ENCODE results near the gene MIAT. TPM values are rescaled to one million over a fixed set of nuclear protein-coding genes. Genes with fewer than 3 reads are reported as not detected.

The MIAT gene
- total RNA-seq, 1 donor from 2014 or later, result 6.1 TPM

DNA sequence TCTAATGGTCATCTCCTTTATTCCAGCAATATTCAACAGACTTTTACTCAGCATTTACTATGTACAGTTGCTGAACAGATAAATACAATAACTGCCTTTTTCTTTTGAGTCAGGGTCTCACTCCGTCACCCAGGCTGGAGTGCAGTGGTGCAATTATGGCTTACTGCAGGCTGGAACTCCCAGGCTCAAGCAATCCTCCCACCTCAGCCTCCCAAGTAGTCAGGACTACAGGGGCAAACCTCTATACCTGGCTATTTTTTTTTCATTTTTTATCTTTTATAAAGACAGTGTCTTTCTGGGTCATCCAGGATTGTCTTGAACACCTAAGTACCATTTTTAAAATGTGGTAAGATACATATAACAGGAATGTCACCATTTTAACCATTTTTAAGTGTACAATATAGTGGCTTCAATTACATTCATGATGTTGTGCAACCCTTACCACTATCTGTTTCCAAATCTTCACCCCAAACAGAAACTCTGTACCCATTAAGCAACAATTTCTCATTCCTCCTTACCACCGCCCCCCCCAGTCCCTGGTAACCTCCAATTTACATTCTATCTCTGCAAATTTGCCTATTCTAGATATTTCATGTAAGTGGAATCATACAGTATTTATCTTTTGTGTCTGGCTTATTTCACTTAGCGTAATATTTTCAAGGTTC lies 67.8 kb downstream of the MIAT start:
- Histone ChIP-seq H3K27me3 (no peaks in the 10 kb centered on the region), H3K9me3 (no peaks in the 10 kb centered on the region), H3K27ac (no peak overlapping the region), H3K36me3 (no peaks in the 10 kb centered on the region), H3K4me3 (no peak overlapping the region), H3K4me1 (no peaks in the 10 kb centered on the region)
- TF ChIP-seq CTCF (IDR thresholded peaks at IDR 0.05), result no peak
- DNase-seq (no peak), ATAC-seq (no peak)
- intact Hi-C loops (cut with DNase I), result no loop called here

Other genes with a start within 250 kb of the MIAT start
- 1.2 TPM for gene ASPHD2, start 228.3 kb upstream of the MIAT start, total RNA-seq
- gene HPS4, start 173.8 kb upstream of the MIAT start, total RNA-seq, result 31.0 TPM
- gene SRRD, start 173.7 kb upstream of the MIAT start, total RNA-seq, result 14.6 TPM
- gene TFIP11, start 145.1 kb upstream of the MIAT start, total RNA-seq, result 33.1 TPM
- 83.1 TPM for gene TPST2, start 67.5 kb upstream of the MIAT start, total RNA-seq
- gene CRYBB1, start 39.6 kb upstream of the MIAT start, total RNA-seq, result 0.55 TPM
- not detected for gene CRYBA4, start 35.6 kb upstream of the MIAT start, total RNA-seq

Data from upper lobe of right lung (tissue), 1 donor.